HEK293 (cell line): ENCODE measurements around the gene KRT6A.

Experiments
- CTCF ChIA-PET: fragments of 350-600 bp; formaldehyde crosslinking; extraction: SDS; loops from one replicate; lab custom pipeline; 2021; ENCODE audit warnings: antibody characterized with exemption; lab: Yijun Ruan, JAX
- POLR2A ChIA-PET: fragments of 300-600 bp; formaldehyde crosslinking; extraction: SDS; loops from one replicate; lab custom pipeline; 2020; ENCODE audit warnings: antibody characterized with exemption, inconsistent platforms; lab: Yijun Ruan, JAX
- H3K27ac ChIP-seq: fragments of 200-500 bp; sonication (Bioruptor generic); 2 replicates; pipeline ENCODE4 v1.5.1; 2014; ENCODE audit warnings: low read depth, low read length, control low read depth, inconsistent platforms; ENCODE audit errors: extremely low read depth
- H3K36me3 ChIP-seq, 2 experiments: fragments of 200-500 bp in 1 of 2; sonication (Bioruptor generic) in 1 of 2; 1 replicate in 1 of 2; 2 replicates in 1 of 2; pipeline ENCODE4 v1.5.1; 2014 to 2017; ENCODE audit warnings: inconsistent platforms in 2 of 2, low read length in 2 of 2; ENCODE audit not compliant: control insufficient read depth in 2 of 2, insufficient read depth in 1 of 2
- H3K4me1 ChIP-seq: fragments of 200-500 bp; sonication (Bioruptor generic); 2 replicates; pipeline ENCODE4 v1.5.1; 2014; ENCODE audit warnings: mild to moderate bottlenecking, low read length, inconsistent platforms; ENCODE audit not compliant: control insufficient read depth, insufficient read depth
- H3K4me3 ChIP-seq: 2 replicates; pipeline ENCODE4 v1.5.1; 2011; ENCODE audit warnings: low read depth, mild to moderate bottlenecking, control low read depth, low read length, moderate library complexity
- H3K9me3 ChIP-seq: fragments of 200-500 bp; sonication (Bioruptor generic); 2 replicates; pipeline ENCODE4 v1.5.1; 2014; ENCODE audit warnings: low read depth, low read length, inconsistent platforms; ENCODE audit not compliant: control insufficient read depth, insufficient read depth
- PRDM2 ChIP-seq: fragments of 450-650 bp; formaldehyde crosslinking; IDR thresholded peaks from 2 replicates; pipeline ENCODE4 v1.5.1; 2016; ENCODE audit warnings: missing biosample characterization, missing genetic modification characterization, borderline replicate concordance
- SCRT2 ChIP-seq: fragments of 450-650 bp; formaldehyde crosslinking; IDR thresholded peaks from 2 replicates; pipeline ENCODE4 v1.5.1; 2016; ENCODE audit warnings: missing biosample characterization, missing genetic modification characterization
- ZBTB10 ChIP-seq: fragments of 450-650 bp; formaldehyde crosslinking; IDR thresholded peaks from 2 replicates; pipeline ENCODE4 v1.5.1; 2016; ENCODE audit warnings: missing biosample characterization, missing genetic modification characterization
- ZBTB11 ChIP-seq: fragments of 450-650 bp; formaldehyde crosslinking; conservative IDR thresholded peaks from 2 replicates; pipeline ENCODE4 v1.5.1; 2016; ENCODE audit warnings: low read depth, missing biosample characterization, missing genetic modification characterization
- ZBTB8A ChIP-seq: fragments of 450-650 bp; formaldehyde crosslinking; IDR thresholded peaks from 2 replicates; pipeline ENCODE4 v1.5.1; 2016; ENCODE audit warnings: missing biosample characterization, missing genetic modification characterization
- ZFP41 ChIP-seq: fragments of 450-650 bp; formaldehyde crosslinking; IDR thresholded peaks from 2 replicates; pipeline ENCODE4 v1.5.1; 2016; ENCODE audit warnings: missing biosample characterization, missing genetic modification characterization, borderline replicate concordance
- ZNF157 ChIP-seq: fragments of 450-650 bp; formaldehyde crosslinking; IDR thresholded peaks from 2 replicates; pipeline ENCODE4 v1.5.1; 2016; ENCODE audit warnings: missing biosample characterization, missing genetic modification characterization
- ZNF184 ChIP-seq: fragments of 450-650 bp; IDR thresholded peaks from 2 replicates; pipeline ENCODE4 v1.5.1; 2018; ENCODE audit warnings: missing biosample characterization, mild to moderate bottlenecking, missing genetic modification characterization
- ZNF24 ChIP-seq: fragments of 450-650 bp; formaldehyde crosslinking; IDR thresholded peaks from 2 replicates; pipeline ENCODE4 v1.5.1; 2016; ENCODE audit warnings: missing biosample characterization, missing genetic modification characterization
- ZNF37A ChIP-seq: fragments of 450-650 bp; IDR thresholded peaks from 2 replicates; pipeline ENCODE4 v1.5.1; 2018; ENCODE audit warnings: missing biosample characterization, missing genetic modification characterization
- ZNF426 ChIP-seq: fragments of 450-650 bp; formaldehyde crosslinking; IDR thresholded peaks from 2 replicates; pipeline ENCODE4 v1.5.1; 2017; ENCODE audit warnings: missing biosample characterization, missing genetic modification characterization, mild to moderate bottlenecking, inconsistent platforms, moderate library complexity
- ZNF514 ChIP-seq: fragments of 450-650 bp; formaldehyde crosslinking; IDR thresholded peaks from 2 replicates; pipeline ENCODE4 v1.5.1; 2016; ENCODE audit warnings: missing biosample characterization, missing genetic modification characterization
- ZNF548 ChIP-seq: fragments of 450-650 bp; formaldehyde crosslinking; IDR thresholded peaks from 2 replicates; pipeline ENCODE4 v1.5.1; 2016; ENCODE audit warnings: missing biosample characterization, missing genetic modification characterization
- ZNF610 ChIP-seq: fragments of 450-650 bp; formaldehyde crosslinking; IDR thresholded peaks from 2 replicates; pipeline ENCODE4 v1.5.1; 2016; ENCODE audit warnings: missing biosample characterization, missing genetic modification characterization, borderline replicate concordance
- ZNF664 ChIP-seq: fragments of 450-650 bp; formaldehyde crosslinking; IDR thresholded peaks from 2 replicates; pipeline ENCODE4 v1.5.1; 2016; ENCODE audit warnings: missing biosample characterization, missing genetic modification characterization
- ZNF677 ChIP-seq: fragments of 450-650 bp; IDR thresholded peaks from 2 replicates; pipeline ENCODE4 v1.5.0; 2018; ENCODE audit warnings: missing biosample characterization, mild to moderate bottlenecking, missing genetic modification characterization, moderate library complexity

The KRT6A gene

GRCh38 chr12:52531566-52532300 lies 38.7 kb upstream of the KRT6A start:
- no peak for TF ChIP-seq SCRT2 (tag by site-specific recombination)
- no peak for TF ChIP-seq ZNF677
- no peak for TF ChIP-seq ZNF184
- TF ChIP-seq PRDM2 (tag by site-specific recombination) = no peak
- no peak for TF ChIP-seq ZBTB11 (tag by site-specific recombination)
- no peak for TF ChIP-seq ZBTB10 (tag by site-specific recombination)
- no peak for TF ChIP-seq ZNF514 (tag by site-specific recombination)
- TF ChIP-seq ZNF426 (tag by site-specific recombination) = no peak
- TF ChIP-seq ZNF610 (tag by site-specific recombination) = no peak
- TF ChIP-seq ZNF37A = no peak
- TF ChIP-seq ZNF664 = no peak
- TF ChIP-seq ZFP41 (tag by site-specific recombination) = no peak
- ChIA-PET POLR2A (no interaction called here), CTCF (interaction anchor here (0.7 to 0.8 kb wide), 3 partner anchors 136 to 349 kb away, joined by 3 read pairs; no protein-coding TSS in a partner anchor)
- Histone ChIP-seq H3K36me3 (no peaks in the 10 kb centered on the region), H3K4me3 (no peak overlapping the region), H3K27ac (no peak overlapping the region), H3K4me1 (no peaks in the 10 kb centered on the region), H3K9me3 (no peaks in the 10 kb centered on the region)

GRCh38 chr12:52530905-52531304 lies 37.8 kb upstream of the KRT6A start:
- POLR2A ChIA-PET = no interaction called here
- no peak overlapping the region for H3K4me3 ChIP-seq
- H3K27ac ChIP-seq = no peak overlapping the region
- no peaks in the 10 kb centered on the region for H3K36me3 ChIP-seq
- no peak for TF ChIP-seq ZBTB8A (tag by site-specific recombination)
- no peak for TF ChIP-seq ZNF24 (tag by site-specific recombination)
- no peak for TF ChIP-seq ZNF157 (tag by site-specific recombination)
- TF ChIP-seq ZNF548 (tag by site-specific recombination) = no peak
- H3K9me3 ChIP-seq = no peaks in the 10 kb centered on the region
- H3K4me1 ChIP-seq = no peaks in the 10 kb centered on the region
- CTCF ChIA-PET = interaction anchor here (0.8 to 1.0 kb wide), 4 partner anchors 15 to 340 kb away, joined by 3 read pairs; no protein-coding TSS in a partner anchor
